ENCODE measurements around the gene SLC15A3.

SLC15A3 gene

DNA sequence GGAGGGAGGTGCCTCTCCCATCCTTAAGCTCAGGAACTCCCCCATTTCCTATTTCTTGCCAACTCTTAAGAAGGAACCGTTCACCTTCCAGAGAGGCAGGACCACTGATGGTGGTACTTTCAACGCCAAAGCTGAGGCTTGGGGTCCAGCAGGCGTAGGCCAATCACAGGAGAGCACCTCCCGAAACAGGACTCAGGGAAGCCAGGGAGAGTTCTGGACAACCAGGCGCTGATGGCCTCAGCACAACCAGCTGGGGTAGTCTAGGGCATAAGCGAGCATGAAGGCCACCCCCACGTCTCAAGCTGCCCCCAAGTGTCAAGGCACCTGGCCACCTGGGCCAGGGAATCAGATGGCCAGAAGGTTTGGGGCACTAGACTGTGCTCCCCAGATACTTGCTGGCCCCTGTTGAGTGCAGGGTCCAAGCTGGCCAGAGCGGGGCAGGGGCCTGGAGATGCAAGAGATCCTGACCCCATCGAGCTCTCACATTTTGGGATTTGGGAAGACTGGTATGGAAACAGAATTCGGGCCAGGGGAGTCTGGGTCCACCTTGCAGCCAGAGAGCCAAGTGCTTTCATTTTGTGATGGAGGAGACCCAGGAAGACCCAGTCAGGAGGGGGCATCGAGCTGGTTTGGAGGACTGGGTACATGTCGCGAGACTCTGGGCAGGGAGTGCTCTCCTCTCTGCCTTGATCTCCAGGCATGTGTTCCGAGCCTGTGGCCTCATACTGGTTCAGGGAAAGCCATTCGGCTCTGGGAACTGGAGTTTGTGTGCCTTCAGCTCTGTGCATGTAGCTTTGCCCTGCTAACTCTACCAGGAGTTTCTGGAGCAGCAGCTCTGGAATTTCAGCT, 20.4 kb upstream of the SLC15A3 start:
- no peak for DNase-seq (ENCODE audit: low spot score in 2 of 2)
- Mint-ChIP-seq H3K9me3 (no peaks in the 10 kb centered on the region), H3K27ac (ENCODE audit: low read depth) (peak overlapping the region; percentile 90)

GRCh38 chr11:60971520-60971919, 19.5 kb upstream of the SLC15A3 start, which contains the start of gene CD6:
CD6 (plus strand) TSS chr11:60971680; CDS start chr11:60971866, 186 bp downstream.
- ATAC-seq (replicated peaks; ENCODE audit: extremely low read depth, poor library complexity, severe bottlenecking), result peak; percentile 88

More for the DNA sequence above, 20.4 kb upstream of the SLC15A3 start:
- Mint-ChIP-seq H3K27me3 (no peaks in the 10 kb centered on the region), H3K4me1 (peaks cover 56% of the 10 kb centered on the region), H3K36me3 (ENCODE audit: insufficient read depth) (peaks cover 36% of the 10 kb centered on the region), H3K4me3 (peak overlapping the region; percentile 89)
- ATAC-seq (replicated peaks; ENCODE audit: extremely low read depth, poor library complexity, severe bottlenecking), result no peak

GRCh38 chr11:60970890-60971289, 18.9 kb upstream of the SLC15A3 start:
- H3K4me1 Mint-ChIP-seq, result peaks cover 42% of the 10 kb centered on the region
- no peak for ATAC-seq (replicated peaks; ENCODE audit: extremely low read depth, poor library complexity, severe bottlenecking)
- peak overlapping the region; percentile 89 for H3K4me3 Mint-ChIP-seq
- DNase-seq (ENCODE audit: low spot score in 2 of 2), result no peak
- peaks cover 26% of the 10 kb centered on the region for H3K36me3 Mint-ChIP-seq (ENCODE audit: insufficient read depth)
- H3K27ac Mint-ChIP-seq (ENCODE audit: low read depth), result peak overlapping the region; percentile 90
- H3K27me3 Mint-ChIP-seq, result no peaks in the 10 kb centered on the region
- H3K9me3 Mint-ChIP-seq, result no peaks in the 10 kb centered on the region

More at GRCh38 chr11:60971520-60971919, 19.5 kb upstream of the SLC15A3 start, which contains the start of gene CD6:
- H3K27ac Mint-ChIP-seq (ENCODE audit: low read depth), result peak within 1 kb of the TSS; percentile 90
- peak within 1 kb of the TSS; percentile 89 for H3K4me3 Mint-ChIP-seq
- H3K27me3 Mint-ChIP-seq, result no peaks in the 10 kb centered on the region
- H3K9me3 Mint-ChIP-seq, result no peaks in the 10 kb centered on the region
- peaks cover 31% of the 10 kb centered on the region for H3K36me3 Mint-ChIP-seq (ENCODE audit: insufficient read depth)
- peak; percentile 50 to 73 for DNase-seq (ENCODE audit: low spot score in 2 of 2)
- H3K4me1 Mint-ChIP-seq, result peaks cover 49% of the 10 kb centered on the region

- DNase-seq (ENCODE audit: low spot score in 2 of 2) (peak; percentile 69 to 70), ATAC-seq (replicated peaks; ENCODE audit: extremely low read depth, poor library complexity, severe bottlenecking) (peak; percentile 44)
- Mint-ChIP-seq H3K27ac (ENCODE audit: low read depth) (peak overlapping the region; percentile 90), H3K27me3 (no peaks in the 10 kb centered on the region), H3K4me1 (peaks cover 40% of the 10 kb centered on the region), H3K36me3 (ENCODE audit: insufficient read depth) (peaks cover 24% of the 10 kb centered on the region), H3K4me3 (peak overlapping the region; percentile 89), H3K9me3 (no peaks in the 10 kb centered on the region)
These were observed 18.4 kb upstream of the SLC15A3 start for GRCh38 chr11:60970369-60970774.

DNA sequence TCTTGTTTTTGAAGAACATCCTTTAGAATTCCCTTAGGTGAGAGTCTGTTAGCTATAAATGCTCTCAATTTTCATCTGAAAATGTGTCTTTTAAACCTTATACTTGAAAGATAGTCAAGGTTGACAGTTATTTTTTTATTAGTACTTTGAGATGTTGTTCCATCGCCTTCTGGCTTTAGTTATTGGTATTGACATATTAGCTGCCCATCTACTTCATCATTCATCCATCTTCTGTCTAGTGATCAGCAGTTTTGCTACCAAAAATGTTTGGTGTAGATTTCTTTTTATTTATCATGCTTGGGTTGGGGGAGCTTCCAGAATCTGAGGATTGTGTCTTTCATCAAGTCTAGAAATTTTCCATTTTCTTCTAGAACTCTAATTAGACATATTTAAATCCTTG, 16.2 kb upstream of the SLC15A3 start:
- no peaks in the 10 kb centered on the region for H3K27me3 Mint-ChIP-seq
- DNase-seq (ENCODE audit: low spot score in 2 of 2) (no peak), ATAC-seq (replicated peaks; ENCODE audit: extremely low read depth, poor library complexity, severe bottlenecking) (no peak)
- H3K27ac Mint-ChIP-seq (ENCODE audit: low read depth), result no peak overlapping the region
- no peaks in the 10 kb centered on the region for H3K9me3 Mint-ChIP-seq
- H3K4me3 Mint-ChIP-seq, result no peak overlapping the region
- peaks cover 19% of the 10 kb centered on the region for H3K4me1 Mint-ChIP-seq
- peaks cover 12% of the 10 kb centered on the region for H3K36me3 Mint-ChIP-seq (ENCODE audit: insufficient read depth)

GRCh38 chr11:60966890-60967289, 14.9 kb upstream of the SLC15A3 start:
- Mint-ChIP-seq H3K27ac (ENCODE audit: low read depth) (no peak overlapping the region), H3K36me3 (ENCODE audit: insufficient read depth) (peaks cover 6% of the 10 kb centered on the region), H3K9me3 (no peaks in the 10 kb centered on the region), H3K4me3 (no peak overlapping the region), H3K27me3 (no peaks in the 10 kb centered on the region), H3K4me1 (peaks cover 17% of the 10 kb centered on the region)
- ATAC-seq (replicated peaks; ENCODE audit: extremely low read depth, poor library complexity, severe bottlenecking) (no peak), DNase-seq (ENCODE audit: low spot score in 2 of 2) (no peak)

DNA sequence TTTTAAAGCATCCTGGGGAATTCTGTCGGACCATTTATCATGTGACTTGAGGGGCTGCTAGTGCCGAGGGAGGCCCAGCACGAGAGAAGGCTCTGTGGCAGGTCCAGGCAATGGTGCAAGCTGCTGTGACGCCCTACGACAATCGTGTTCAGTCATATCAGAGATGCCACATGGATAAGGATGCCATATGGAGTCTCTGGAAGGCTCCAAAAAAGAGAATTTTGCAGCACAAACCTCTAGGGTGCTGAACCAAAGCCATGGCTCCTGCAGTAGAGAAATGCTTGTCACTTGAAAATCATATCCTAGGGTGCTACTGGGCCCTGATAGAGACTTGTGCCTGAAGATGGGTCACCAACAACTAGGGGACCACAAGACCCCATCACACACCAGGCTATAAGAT, 12.8 kb upstream of the SLC15A3 start:
- no peaks in the 10 kb centered on the region for H3K4me1 Mint-ChIP-seq
- H3K27me3 Mint-ChIP-seq, result peaks cover 17% of the 10 kb centered on the region
- ATAC-seq (replicated peaks; ENCODE audit: extremely low read depth, poor library complexity, severe bottlenecking), result no peak
- no peak overlapping the region for H3K4me3 Mint-ChIP-seq
- H3K27ac Mint-ChIP-seq (ENCODE audit: low read depth), result no peak overlapping the region
- DNase-seq (ENCODE audit: low spot score in 2 of 2), result no peak
- H3K36me3 Mint-ChIP-seq (ENCODE audit: insufficient read depth), result no peaks in the 10 kb centered on the region
- no peaks in the 10 kb centered on the region for H3K9me3 Mint-ChIP-seq

DNA sequence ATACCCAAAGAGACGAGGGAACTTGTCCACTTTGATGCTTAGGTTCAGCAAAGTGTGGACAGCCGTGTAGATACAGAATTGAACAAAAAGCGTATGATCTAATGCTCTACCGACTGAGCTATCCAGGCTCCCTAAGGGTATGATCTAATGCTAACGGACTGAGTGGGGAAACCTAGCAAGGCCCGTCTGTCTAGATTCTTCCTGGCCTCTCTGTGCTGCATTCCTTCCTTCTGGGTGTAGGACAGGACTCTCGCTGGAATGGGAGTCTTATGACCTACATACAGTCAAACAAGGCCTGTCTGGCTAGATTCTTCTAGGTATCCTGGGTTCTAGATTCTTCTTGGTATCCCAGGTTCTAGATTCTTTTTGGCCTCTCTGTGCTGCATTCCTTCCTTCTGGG, 8.4 kb upstream of the SLC15A3 start:
- Mint-ChIP-seq H3K4me1 (no peaks in the 10 kb centered on the region), H3K36me3 (ENCODE audit: insufficient read depth) (no peaks in the 10 kb centered on the region), H3K9me3 (no peaks in the 10 kb centered on the region), H3K27me3 (peaks cover 36% of the 10 kb centered on the region), H3K4me3 (no peak overlapping the region), H3K27ac (ENCODE audit: low read depth) (no peak overlapping the region)
- no peak for ATAC-seq (replicated peaks; ENCODE audit: extremely low read depth, poor library complexity, severe bottlenecking)
- no peak for DNase-seq (ENCODE audit: low spot score in 2 of 2)

DNA sequence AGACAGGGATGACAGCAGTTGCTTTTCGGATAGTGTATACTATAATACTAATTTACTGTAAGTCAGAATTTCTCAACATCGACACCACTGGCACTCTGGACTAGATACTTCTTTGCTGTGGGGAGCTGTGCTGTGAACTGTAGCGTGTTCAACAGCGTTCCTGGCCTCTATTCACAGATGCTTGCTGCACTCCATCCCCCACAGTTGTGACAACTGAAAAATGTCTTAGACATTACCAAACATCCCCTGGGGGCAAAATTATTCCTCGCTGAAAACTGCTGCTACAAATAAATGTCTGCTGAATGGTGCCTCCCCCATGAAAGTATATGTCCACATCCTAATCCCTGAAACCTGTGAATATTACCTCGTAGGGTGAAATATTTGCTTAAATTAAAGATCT, 7.5 kb upstream of the SLC15A3 start:
- Mint-ChIP-seq H3K4me1 (no peaks in the 10 kb centered on the region), H3K27me3 (peaks cover 36% of the 10 kb centered on the region), H3K9me3 (no peaks in the 10 kb centered on the region), H3K36me3 (ENCODE audit: insufficient read depth) (no peaks in the 10 kb centered on the region), H3K27ac (ENCODE audit: low read depth) (no peak overlapping the region), H3K4me3 (no peak overlapping the region)
- DNase-seq (ENCODE audit: low spot score in 2 of 2), result no peak
- no peak for ATAC-seq (replicated peaks; ENCODE audit: extremely low read depth, poor library complexity, severe bottlenecking)

GRCh38 chr11:60957188-60957587, 5.2 kb upstream of the SLC15A3 start:
- no peak overlapping the region for H3K4me3 Mint-ChIP-seq
- H3K36me3 Mint-ChIP-seq (ENCODE audit: insufficient read depth), result no peaks in the 10 kb centered on the region
- H3K27me3 Mint-ChIP-seq, result peaks cover 58% of the 10 kb centered on the region
- no peak for DNase-seq (ENCODE audit: low spot score in 2 of 2)
- no peaks in the 10 kb centered on the region for H3K9me3 Mint-ChIP-seq
- peaks cover 8% of the 10 kb centered on the region for H3K4me1 Mint-ChIP-seq
- ATAC-seq (replicated peaks; ENCODE audit: extremely low read depth, poor library complexity, severe bottlenecking), result no peak
- no peak overlapping the region for H3K27ac Mint-ChIP-seq (ENCODE audit: low read depth)

DNA sequence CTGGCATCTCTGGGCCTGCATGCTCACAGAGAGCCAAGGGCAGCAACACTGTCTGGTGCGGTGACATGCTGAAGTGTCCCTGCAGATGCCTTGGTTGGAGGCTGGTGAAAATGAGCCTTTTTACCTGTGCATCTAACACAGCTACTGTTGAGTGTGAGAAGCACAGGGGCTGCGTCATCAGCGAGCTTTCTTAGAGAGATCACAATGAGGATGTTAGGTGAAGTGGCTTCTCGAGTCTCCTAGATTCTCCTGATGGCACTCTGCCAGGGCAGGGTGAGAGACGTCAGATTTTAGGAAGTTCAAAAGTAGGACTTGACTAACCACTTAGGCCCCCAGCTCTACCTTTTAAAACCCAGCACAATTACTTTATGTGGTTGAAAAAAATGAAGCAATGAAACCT, 3.6 kb upstream of the SLC15A3 start:
- Mint-ChIP-seq H3K36me3 (ENCODE audit: insufficient read depth) (no peaks in the 10 kb centered on the region), H3K9me3 (no peaks in the 10 kb centered on the region), H3K4me1 (peaks cover 13% of the 10 kb centered on the region), H3K4me3 (no peak overlapping the region), H3K27me3 (peaks cover 56% of the 10 kb centered on the region), H3K27ac (ENCODE audit: low read depth) (no peak overlapping the region)
- DNase-seq (ENCODE audit: low spot score in 2 of 2) (no peak), ATAC-seq (replicated peaks; ENCODE audit: extremely low read depth, poor library complexity, severe bottlenecking) (no peak)

GRCh38 chr11:60954421-60954820, 2.4 kb upstream of the SLC15A3 start:
- Mint-ChIP-seq H3K36me3 (ENCODE audit: insufficient read depth) (no peaks in the 10 kb centered on the region), H3K4me1 (peaks cover 13% of the 10 kb centered on the region), H3K27me3 (peaks cover 45% of the 10 kb centered on the region), H3K4me3 (no peak overlapping the region), H3K9me3 (no peaks in the 10 kb centered on the region), H3K27ac (ENCODE audit: low read depth) (no peak overlapping the region)
- DNase-seq (ENCODE audit: low spot score in 2 of 2) (no peak), ATAC-seq (replicated peaks; ENCODE audit: extremely low read depth, poor library complexity, severe bottlenecking) (no peak)

DNA sequence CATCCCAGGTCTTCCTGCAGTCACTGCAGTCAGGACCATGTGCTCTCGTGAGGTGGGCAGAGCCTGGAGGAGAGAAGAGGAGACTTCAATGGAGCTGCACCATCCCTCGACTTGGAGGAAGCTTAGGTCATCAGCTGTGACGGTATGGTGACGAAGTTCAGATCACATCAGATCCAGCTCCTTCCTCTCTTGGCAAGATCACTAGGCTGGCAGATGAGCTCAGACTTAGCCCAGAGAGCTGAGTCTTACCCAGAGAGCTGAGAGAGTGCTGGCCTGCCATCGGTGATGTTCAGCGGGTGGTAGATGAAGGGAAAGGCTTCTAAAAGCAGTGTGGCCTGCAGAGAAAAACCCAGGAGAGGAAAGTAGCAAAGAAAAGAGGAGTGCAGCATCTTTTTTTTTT, 1.8 kb upstream of the SLC15A3 start:
- no peaks in the 10 kb centered on the region for H3K9me3 Mint-ChIP-seq
- H3K4me3 Mint-ChIP-seq, result no peak overlapping the region
- ATAC-seq (replicated peaks; ENCODE audit: extremely low read depth, poor library complexity, severe bottlenecking) (no peak), DNase-seq (ENCODE audit: low spot score in 2 of 2) (no peak)
- no peaks in the 10 kb centered on the region for H3K36me3 Mint-ChIP-seq (ENCODE audit: insufficient read depth)
- peaks cover 48% of the 10 kb centered on the region for H3K27me3 Mint-ChIP-seq
- no peak overlapping the region for H3K27ac Mint-ChIP-seq (ENCODE audit: low read depth)
- peaks cover 13% of the 10 kb centered on the region for H3K4me1 Mint-ChIP-seq
